GM21423 (cell line): ENCODE measurements around the gene DNASE1L3.
"Not testable (repeated sequence)": the region's sequence is repeated elsewhere in the genome, so short reads cannot be mapped to it uniquely, and the experiment has no call there.

Experiments
- ATAC-seq: cut with Tn5 transposase; IDR thresholded peaks from one replicate; pipeline ENCODE4 v1.9.1; 2021; ENCODE audit warnings: mild to moderate bottlenecking, moderate library complexity; ENCODE audit not compliant: unreplicated experiment

The DNASE1L3 gene

DNA sequence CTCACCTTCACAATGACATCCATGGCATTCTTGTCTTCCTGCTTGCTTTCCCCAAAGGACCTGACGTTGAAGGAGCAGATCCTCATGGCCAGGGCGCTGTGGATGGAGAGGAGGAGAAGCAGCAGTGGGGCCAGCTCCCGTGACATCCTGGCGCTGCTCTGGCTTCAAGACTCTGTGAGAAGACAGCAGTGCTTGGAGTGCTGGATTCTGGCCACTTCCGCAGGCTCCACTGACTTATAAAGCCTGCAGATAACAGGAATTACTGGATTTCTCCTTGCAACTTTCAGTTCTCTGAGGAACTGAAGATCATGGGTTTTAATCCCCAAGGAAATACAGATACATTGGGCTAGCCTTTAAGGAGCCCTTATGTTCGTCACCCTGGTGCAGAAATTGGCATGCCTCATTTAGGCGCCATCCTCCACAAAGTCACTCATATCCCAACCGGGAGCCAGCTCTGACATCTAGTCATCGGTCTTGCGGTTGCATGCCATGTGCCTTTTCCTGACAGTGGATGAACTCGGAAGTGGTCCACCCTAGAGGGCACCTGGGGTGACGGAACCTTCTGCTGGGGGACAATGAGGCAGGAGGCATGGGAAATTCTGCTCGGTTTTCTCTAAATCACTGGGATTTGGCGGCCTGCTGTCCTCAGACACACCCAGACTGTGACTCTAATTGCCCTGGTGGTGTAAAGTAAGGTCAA is at the start of gene DNASE1L3:
TSS of gene DNASE1L3 (minus strand) at position 212 of the 700 bp plus-strand sequence. CDS start at position 146, 66 bp downstream.
- ATAC-seq: no peak

DNA sequence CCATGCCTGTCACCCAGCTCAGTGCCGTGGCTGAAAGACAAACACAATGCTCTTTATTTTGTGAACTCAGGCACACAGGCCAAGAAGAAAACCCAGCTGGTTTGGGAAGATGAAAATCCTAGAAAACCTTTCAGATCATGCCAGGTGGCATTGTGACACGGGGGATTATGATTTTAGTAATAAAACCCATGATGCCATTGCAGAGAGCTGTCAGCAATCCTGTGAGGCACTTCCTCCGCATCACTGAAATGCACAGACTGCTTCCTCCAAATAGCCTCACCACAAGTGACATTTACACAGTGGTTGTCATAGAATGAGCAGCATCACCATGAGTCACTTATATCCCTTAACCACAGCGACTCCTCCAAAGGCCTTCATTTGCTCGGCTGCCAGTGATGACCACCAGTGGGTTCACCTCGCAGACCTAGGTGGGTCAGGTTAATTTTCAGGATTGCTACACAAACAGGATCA is 49.5 kb upstream of the DNASE1L3 start:
- ATAC-seq: no peak

DNA sequence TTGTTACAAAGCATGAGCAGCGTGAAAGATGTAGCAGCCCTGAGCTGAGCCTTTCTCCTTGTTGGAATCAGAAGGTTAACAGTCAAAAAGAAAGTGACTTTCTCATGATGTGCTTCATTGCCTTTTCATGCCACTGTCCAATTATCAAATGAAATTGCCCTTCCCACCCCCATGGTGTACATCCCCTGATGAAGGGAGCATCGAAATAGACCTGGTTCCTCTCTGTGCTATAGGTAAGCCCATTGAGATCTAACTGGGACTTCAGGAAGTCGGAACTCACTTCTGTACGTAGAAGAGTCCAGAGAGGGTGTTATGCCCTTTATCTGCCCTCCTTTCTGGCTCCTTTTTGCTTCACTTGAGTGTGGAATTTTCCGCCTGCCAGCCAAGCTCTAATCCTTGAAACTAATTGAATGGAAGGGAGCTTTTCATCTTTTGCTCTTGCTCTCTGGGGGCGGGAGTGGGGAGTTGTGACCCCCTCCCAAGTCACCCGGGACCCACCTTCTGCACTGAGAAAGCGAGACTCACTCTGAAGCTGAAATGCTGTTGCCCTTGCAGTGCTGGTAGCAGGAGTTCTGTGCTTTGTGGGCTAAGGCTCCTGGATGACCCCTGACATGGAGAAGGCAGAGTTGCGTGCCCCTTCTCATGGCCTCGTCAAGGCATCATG is 47.8 kb upstream of the DNASE1L3 start:
- no peak for ATAC-seq

DNA sequence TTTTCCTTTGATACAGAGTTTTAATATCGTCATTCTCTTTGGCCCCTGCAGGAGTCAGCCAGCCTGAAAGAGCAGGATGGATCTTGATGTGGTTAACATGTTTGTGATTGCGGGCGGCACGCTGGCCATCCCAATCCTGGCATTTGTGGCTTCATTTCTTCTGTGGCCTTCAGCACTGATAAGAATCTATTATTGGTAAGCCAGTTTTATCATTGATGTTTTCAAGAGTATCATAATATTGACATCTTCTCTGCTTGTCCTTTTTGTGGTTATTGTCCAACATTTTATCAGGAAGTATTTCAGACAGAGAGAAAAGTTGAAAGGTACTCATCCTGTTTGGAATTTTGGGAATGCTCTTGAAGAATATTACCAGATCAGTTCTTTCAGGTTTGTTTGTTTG is 45.7 kb upstream of the DNASE1L3 start:
- ATAC-seq: no peak

DNA sequence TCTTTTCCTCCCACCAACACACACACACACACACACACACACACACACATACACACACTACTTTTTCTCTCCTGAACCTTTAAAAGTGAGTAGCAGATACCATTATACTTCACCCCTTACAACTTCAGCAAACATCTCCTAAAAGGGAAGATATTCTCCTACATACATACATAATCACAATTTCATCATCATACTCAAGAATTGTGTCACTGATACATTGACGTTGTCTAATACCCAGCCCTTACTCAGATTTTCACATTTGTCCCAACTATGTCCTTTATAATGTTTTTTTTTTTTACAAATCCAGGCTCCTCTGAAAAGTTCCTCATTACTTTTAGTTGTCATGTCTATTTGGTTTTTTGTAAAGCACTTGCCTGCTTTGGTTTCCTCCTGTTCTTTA is 45.3 kb upstream of the DNASE1L3 start:
- ATAC-seq: no peak

- ATAC-seq: no peak
These were observed 43.4 kb upstream of the DNASE1L3 start for GRCh38 chr3:58254144-58254543.

- ATAC-seq: no peak
These were observed 40.9 kb upstream of the DNASE1L3 start for GRCh38 chr3:58251631-58252035.

DNA sequence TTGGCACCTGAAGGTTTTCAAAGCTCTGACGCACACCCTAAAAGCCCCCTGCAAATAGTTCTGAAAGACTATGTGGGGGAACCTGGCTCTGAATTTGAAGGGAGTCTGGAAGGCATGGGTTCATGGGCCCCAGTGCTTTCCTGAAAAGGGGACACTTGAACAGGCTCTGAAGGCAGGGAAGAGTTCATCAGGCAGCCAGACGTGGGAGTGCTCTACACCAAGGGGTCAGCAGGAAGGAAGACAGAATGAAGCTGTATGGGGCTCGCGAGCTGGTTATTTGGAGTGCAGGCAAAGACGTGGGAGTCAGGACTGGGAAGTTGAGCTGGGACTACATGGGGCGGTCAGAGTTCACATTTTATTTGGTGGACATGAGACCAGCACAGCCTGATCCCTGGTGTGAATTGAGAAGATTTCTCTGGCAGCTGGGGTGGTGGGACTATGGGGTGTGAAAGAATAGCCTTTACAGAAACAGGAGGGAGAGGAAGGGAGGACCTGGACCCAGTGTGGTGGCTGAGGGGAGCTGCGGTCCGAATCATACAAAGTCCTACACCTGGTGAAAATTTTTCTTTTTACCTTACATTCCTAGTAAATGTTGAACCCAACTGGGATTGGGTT is 39.4 kb upstream of the DNASE1L3 start:
- ATAC-seq: no peak

DNA sequence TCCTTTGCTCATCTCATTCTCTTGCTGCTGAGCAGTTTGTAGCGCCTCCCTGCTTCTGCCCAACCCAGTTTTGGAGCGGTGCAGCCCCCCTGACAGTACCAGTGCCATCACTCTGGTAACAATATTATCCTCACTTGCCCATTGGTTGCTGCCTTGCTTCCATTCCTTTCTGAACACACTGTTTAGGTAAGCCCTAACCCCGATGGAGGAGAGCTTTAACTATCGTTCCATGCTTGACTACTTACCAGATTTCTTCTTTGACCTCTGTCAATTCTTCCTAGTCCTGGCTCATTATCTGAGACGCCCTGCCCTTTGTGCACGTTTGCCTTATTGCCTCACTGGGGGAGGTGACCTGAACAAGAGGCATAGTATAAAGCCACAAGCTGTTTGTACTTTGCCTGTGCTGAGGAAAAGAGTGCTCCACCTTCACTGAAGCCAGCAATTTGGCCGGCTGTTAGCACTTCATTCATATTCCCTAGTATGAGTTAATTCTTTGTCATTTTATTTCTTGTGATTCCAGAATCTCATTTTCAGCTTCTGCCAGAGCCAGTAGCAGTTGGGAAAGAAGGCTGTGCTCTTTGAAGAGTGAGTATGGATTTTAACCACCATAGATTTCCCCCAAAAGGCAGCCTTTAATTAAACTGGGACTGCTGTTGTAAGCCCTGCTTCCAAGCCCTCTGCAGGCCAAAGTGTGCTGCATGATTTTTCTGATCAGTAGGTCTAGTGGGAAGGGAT is 38.8 kb upstream of the DNASE1L3 start:
- no peak for ATAC-seq

- ATAC-seq: no peak
These were observed 35.6 kb upstream of the DNASE1L3 start for GRCh38 chr3:58246148-58247047.

GRCh38 chr3:58243976-58244585 is 33.3 kb upstream of the DNASE1L3 start:
- no peak for ATAC-seq

DNA sequence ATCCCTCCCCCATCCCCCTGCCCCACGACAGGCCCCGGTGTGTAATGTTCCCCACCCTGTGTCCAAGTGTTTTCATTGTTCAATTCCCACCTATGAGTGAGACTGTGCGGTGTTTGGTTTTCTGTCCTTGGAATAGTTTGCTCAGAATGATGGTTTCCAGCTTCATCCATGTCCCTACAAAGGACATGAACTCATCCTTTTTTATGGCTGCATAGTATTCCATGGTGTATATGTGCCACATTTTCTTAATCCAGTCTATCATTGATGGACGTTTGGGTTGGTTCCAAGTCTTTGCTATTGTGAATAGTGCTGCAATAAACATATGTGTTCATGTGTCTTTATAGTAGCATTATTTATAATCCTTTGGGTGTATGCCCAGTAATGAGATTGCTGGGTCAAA is 32.1 kb upstream of the DNASE1L3 start:
- ATAC-seq: not testable (repeated sequence)

DNA sequence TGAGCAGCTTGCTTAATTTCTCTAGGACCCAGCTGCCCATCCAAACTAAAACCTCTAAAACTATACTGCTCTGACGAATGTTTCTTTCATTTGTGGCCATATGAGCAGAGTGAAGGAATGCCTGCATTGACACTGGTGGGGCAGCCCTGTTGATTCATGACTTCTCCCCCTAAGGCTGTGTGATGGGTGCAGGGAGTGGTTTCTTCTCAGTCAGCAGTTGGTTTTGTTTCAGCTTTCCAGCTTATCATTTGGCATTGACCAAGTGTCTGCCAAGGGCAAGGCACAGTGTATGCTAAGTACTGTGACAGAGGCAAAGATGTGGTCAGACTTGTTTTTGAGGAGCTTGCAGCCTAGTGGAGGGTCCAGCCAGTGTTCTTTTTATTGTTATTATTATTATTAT is 31.6 kb upstream of the DNASE1L3 start:
- no peak for ATAC-seq

GRCh38 chr3:58241306-58242044 is 30.7 kb upstream of the DNASE1L3 start:
- no peak for ATAC-seq

DNA sequence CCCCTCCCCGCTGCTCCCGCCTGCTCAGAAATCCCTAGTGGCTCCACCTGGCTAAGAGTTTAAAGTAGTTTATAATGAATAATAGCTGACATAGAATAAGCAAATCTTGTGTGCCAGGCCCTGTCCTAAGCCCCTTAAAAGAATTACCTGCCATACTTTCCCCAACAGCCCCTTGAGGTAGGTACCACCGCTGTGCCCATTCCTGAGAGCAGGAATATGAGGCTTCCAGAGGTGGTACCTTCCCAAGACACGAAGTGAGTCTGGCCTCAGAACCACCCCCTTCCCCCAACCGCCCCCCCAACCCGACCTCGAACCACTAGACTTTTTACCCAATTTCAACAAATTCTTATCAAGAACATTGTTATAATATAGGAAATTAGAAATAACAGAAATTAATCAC is 28.1 kb upstream of the DNASE1L3 start:
- no peak for ATAC-seq

DNA sequence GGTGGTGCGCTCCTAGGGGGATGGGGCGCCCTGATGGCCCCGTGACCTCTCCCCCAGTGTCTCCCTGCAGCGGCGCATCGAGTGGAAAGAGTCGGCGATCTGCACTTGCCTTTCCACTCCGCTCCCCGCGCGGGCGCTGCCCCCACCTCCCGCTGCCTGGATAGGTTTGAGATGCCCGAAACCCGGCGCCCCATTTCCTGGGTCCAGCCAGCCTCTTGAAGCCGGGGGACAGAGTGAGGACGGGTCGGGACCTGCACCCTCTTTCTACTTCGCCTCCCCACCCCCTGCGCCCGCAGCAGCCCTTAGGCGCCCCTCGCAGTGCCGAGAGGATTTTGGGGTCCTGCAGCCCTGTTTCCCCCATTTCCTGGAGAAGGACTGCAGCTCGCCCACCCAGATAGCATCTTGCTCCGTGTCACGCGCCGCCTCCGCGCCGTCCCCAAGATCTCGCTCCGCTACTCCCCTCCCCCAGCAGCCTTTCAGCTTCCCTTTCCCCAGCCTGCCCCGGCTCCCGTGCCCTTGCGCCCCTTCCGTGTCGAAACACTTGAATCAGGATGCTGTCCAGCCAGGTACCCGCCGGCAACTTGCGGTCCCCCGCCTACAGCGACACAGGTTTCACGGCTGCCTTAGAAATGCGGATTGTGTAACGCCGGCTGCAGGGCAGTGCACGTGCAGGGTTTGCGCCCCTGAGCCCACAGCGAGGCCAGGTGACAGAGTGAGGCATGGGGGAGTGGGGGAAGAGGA is 27.3 kb upstream of the DNASE1L3 start:
- ATAC-seq: peak; percentile 30

GRCh38 chr3:58237238-58237940 is 26.6 kb upstream of the DNASE1L3 start, which contains the start of gene ABHD6:
Gene ABHD6 (plus strand): TSS chr3:58237792. CDS start chr3:58256587, 18,795 bp downstream.
- peak; percentile 65 for ATAC-seq
